ENCODE measurements around the gene LRRC40.
A peak's percentile ranks its signal among the peaks of the same experiment; 100 is the strongest.

Gene LRRC40

DNA sequence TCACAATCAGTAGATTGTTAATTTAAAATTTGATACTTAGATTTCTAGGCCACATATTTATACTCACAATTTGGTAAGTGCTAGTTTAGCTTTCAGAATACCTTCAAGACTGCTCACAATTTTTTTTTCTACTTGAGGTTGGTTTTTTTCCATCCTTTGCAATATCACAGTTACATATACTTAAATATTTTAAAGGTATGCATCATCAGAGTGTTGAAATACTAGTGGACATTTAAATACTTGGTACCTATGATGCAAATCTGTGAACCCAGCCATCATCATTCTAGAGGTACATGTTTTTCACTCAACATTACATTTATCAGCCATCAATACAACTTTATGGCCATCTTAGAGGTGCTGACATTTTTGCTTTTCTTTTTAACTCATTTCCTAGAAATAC, 6.2 kb upstream of the LRRC40 start:
- H3K27ac ChIP-seq: no peak overlapping the region
- TF ChIP-seq, protein P1, sequence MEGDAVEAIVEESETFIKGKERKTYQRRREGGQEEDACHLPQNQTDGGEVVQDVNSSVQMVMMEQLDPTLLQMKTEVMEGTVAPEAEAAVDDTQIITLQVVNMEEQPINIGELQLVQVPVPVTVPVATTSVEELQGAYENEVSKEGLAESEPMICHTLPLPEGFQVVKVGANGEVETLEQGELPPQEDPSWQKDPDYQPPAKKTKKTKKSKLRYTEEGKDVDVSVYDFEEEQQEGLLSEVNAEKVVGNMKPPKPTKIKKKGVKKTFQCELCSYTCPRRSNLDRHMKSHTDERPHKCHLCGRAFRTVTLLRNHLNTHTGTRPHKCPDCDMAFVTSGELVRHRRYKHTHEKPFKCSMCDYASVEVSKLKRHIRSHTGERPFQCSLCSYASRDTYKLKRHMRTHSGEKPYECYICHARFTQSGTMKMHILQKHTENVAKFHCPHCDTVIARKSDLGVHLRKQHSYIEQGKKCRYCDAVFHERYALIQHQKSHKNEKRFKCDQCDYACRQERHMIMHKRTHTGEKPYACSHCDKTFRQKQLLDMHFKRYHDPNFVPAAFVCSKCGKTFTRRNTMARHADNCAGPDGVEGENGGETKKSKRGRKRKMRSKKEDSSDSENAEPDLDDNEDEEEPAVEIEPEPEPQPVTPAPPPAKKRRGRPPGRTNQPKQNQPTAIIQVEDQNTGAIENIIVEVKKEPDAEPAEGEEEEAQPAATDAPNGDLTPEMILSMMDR (conservative IDR thresholded peaks at IDR 0.05): no peak

DNA sequence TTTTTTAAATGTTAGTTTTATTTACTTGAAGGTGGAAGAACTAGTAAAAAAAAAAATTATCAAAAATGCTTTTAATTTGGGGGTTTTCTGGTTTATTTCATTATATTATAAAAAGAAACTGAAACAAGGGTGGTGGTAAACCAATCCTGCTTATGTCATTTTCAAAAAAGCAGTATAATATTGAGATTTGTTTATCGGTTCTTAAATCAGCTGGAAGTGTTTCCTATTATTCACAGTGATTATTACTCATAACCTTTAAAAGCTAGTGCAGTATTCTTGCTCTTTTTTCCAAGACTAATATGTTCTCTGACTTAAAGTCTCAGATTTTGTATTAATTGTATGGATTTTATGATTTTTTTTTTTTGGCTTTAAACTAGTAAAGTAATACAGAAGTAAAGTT, 5.4 kb upstream of the LRRC40 start:
- H3K27ac ChIP-seq: no peak overlapping the region
- TF ChIP-seq, protein P1 (conservative IDR thresholded peaks at IDR 0.05): no peak

DNA sequence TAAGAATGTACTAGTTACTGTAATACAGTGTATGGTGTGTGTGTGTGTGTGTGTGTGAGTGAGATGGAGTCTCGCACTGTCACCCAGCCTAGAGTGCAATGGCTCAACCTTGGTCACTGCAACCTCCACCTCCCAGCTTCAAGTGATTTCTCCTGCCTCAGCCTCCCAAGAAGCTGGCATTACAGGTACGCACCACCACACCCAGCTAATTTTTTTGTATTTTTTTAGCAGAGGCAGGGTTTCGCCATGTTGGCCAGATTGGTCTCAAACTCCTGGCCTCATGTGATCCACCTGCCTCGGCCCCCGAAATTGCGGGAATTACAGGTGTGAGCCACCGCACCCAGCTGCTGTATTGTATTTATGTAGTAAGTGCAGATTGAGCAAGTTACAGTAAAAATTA, 2.9 kb upstream of the LRRC40 start:
- TF ChIP-seq, protein P1 (conservative IDR thresholded peaks at IDR 0.05): no peak
- H3K27ac ChIP-seq: no peak overlapping the region

GRCh38 chr1:70207492-70207891, 2.1 kb upstream of the LRRC40 start:
- no peak overlapping the region for H3K27ac ChIP-seq
- TF ChIP-seq, protein P1 (conservative IDR thresholded peaks at IDR 0.05): no peak

- H3K27ac ChIP-seq: peak overlapping the region; percentile 83
Measured at GRCh38 chr1:70206833-70207232, 1.5 kb upstream of the LRRC40 start.

DNA sequence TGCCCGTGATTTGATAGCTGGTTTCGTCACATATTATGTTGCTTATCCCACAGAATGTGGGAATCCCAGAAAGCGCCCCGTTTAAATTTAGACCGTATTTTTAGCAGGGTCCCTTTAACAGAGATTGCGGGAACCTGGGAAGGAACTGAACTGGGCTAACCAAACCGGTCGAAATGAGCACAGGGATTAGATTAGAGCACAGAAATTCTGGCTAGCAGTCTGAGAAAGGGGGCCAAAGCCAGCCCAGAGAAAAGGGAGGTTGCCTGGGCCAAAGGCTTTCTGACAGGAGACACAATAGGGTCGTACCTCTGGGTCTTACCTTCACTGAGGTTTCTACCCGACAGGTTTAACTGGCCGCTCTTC, 327 bp downstream of the LRRC40 start:
- H3K27ac ChIP-seq: peak overlapping the region; percentile 83
- TF ChIP-seq, protein P1 (conservative IDR thresholded peaks at IDR 0.05): no peak

GRCh38 chr1:70204600-70204999, 779 bp downstream of the LRRC40 start:
- peak overlapping the region; percentile 83 for H3K27ac ChIP-seq
- TF ChIP-seq, protein P1 (conservative IDR thresholded peaks at IDR 0.05): no peak

- TF ChIP-seq, protein P1 (conservative IDR thresholded peaks at IDR 0.05): no peak
- no peak overlapping the region; the same call in 1 of the 2 replicates for H3K27ac ChIP-seq
Measured at GRCh38 chr1:70204139-70204538, 1.2 kb downstream of the LRRC40 start.

Measured in VCaP (cell line).